Mesothelial cell of epicardium (in vitro differentiated cells): ENCODE results near the gene ENOX2. TPM values are rescaled to one million over a fixed set of nuclear protein-coding genes. Genes with fewer than 3 reads are reported as not detected.

Source experiments
- DNase-seq, 2 experiments: peaks; one replicate each; pipeline ENCODE4 v3.0.0; 2021; ENCODE audit warnings: low spot score in 2 of 2; ENCODE audit not compliant: unreplicated experiment in 2 of 2
- H3K27ac Mint-ChIP-seq: 2 replicates; pipeline ENCODE4 v1.8.0; 2021; ENCODE audit warnings: mixed read lengths
- H3K27me3 Mint-ChIP-seq: 2 replicates; pipeline ENCODE4 v1.8.0; 2021; ENCODE audit warnings: low read depth, mixed read lengths
- H3K36me3 Mint-ChIP-seq: 2 replicates; pipeline ENCODE4 v1.8.0; 2021; ENCODE audit warnings: mixed read lengths
- H3K4me1 Mint-ChIP-seq: 2 replicates; pipeline ENCODE4 v1.8.0; 2021; ENCODE audit warnings: mixed read lengths
- H3K4me3 Mint-ChIP-seq: 2 replicates; pipeline ENCODE4 v1.8.0; 2021; ENCODE audit warnings: mild to moderate bottlenecking, moderate library complexity, mixed read lengths
- H3K9me3 Mint-ChIP-seq: 2 replicates; pipeline ENCODE4 v1.8.0; 2021; ENCODE audit warnings: mixed read lengths
- total RNA-seq: library from RNA; stranded (reverse); gene quantifications from 3 replicates; pipeline ENCODE4 v1.2.1, GENCODE V29; 2021
- TF ChIP-seq, protein P1 (sequence below): fragments of 200-600 bp; sonication (generic); IDR thresholded peaks from one replicate; pipeline ENCODE4 v1.5.0; 2021; ENCODE audit warnings: antibody characterized with exemption; ENCODE audit not compliant: unreplicated experiment

Gene ENOX2
- total RNA-seq, 1 donor from 2014 or later, result 13.0 TPM

DNA sequence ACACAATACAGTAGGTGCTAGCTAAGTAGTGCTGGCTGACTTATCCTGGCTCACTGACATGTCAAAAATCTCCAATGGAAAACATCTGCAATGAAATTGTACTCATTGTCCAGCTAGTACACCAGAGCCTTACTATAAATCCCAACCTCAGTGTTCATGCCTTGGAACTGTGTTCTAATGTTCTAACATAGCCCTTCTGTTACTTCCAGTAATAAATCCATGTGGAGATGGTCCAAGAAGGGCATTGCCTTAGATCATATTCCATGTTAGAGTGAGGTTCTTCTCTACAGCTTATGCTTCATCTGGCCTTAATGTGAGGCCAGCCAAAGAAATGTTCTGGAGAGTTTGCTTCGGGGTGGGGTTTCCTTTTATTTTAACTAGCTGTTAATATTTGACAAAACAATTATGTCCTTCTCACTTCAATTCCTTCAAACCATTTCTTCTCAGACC, 25.1 kb downstream of the ENOX2 start:
- Mint-ChIP-seq H3K36me3 (peaks cover 5% of the 10 kb centered on the region), H3K9me3 (peaks cover 30% of the 10 kb centered on the region), H3K4me3 (no peak overlapping the region), H3K27me3 (no peaks in the 10 kb centered on the region), H3K4me1 (peaks cover 2% of the 10 kb centered on the region), H3K27ac (no peak overlapping the region)
- TF ChIP-seq, protein P1, sequence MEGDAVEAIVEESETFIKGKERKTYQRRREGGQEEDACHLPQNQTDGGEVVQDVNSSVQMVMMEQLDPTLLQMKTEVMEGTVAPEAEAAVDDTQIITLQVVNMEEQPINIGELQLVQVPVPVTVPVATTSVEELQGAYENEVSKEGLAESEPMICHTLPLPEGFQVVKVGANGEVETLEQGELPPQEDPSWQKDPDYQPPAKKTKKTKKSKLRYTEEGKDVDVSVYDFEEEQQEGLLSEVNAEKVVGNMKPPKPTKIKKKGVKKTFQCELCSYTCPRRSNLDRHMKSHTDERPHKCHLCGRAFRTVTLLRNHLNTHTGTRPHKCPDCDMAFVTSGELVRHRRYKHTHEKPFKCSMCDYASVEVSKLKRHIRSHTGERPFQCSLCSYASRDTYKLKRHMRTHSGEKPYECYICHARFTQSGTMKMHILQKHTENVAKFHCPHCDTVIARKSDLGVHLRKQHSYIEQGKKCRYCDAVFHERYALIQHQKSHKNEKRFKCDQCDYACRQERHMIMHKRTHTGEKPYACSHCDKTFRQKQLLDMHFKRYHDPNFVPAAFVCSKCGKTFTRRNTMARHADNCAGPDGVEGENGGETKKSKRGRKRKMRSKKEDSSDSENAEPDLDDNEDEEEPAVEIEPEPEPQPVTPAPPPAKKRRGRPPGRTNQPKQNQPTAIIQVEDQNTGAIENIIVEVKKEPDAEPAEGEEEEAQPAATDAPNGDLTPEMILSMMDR, result no peak
- no peak for DNase-seq

DNA sequence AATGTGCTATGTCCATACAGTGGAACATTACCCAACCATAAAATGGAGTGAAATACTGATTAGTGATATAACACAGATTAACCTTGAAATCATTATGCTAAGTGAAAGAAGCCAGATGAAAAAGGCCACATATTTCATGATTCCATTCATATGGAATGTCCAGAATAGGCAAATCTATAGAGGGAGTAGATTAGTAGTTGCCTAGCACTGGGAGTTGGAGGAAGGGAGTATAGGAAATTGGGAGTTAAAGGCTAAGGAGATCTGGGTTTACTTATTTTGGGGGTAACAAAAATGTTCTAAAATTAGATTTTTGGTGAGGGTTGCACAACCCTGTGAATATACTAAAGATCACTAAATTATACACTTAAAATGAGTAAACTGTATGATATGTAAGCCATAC, 26.8 kb downstream of the ENOX2 start:
- TF ChIP-seq, protein P1, result no peak
- Mint-ChIP-seq H3K4me3 (no peak overlapping the region), H3K27me3 (peaks cover 1% of the 10 kb centered on the region), H3K36me3 (peaks cover 5% of the 10 kb centered on the region), H3K4me1 (peaks cover 2% of the 10 kb centered on the region), H3K9me3 (peaks cover 35% of the 10 kb centered on the region), H3K27ac (no peak overlapping the region)
- DNase-seq, result no peak

DNA sequence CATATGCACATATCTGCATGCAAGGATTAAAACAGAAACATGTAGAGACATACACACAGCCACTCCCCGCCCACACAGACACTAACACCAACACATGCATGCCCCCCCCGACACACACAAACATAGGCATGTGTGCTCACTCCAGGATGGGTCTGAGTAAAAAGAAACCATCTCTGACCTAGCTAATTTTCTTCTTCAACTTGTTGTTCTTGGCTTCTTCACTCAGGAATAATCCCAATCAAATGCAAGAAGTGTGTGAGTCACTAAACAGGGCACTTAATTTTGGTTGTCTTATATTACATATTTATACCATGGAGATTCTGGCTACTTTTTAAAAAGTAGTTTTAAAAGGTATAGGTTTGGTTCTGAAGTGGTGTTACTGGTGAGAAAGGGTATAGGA, 28.3 kb downstream of the ENOX2 start:
- H3K4me1 Mint-ChIP-seq, result peaks cover 2% of the 10 kb centered on the region
- TF ChIP-seq, protein P1, result no peak
- peaks cover 35% of the 10 kb centered on the region for H3K9me3 Mint-ChIP-seq
- peaks cover 5% of the 10 kb centered on the region for H3K36me3 Mint-ChIP-seq
- no peak overlapping the region for H3K27ac Mint-ChIP-seq
- peaks cover 1% of the 10 kb centered on the region for H3K27me3 Mint-ChIP-seq
- no peak for DNase-seq
- no peak overlapping the region for H3K4me3 Mint-ChIP-seq

DNA sequence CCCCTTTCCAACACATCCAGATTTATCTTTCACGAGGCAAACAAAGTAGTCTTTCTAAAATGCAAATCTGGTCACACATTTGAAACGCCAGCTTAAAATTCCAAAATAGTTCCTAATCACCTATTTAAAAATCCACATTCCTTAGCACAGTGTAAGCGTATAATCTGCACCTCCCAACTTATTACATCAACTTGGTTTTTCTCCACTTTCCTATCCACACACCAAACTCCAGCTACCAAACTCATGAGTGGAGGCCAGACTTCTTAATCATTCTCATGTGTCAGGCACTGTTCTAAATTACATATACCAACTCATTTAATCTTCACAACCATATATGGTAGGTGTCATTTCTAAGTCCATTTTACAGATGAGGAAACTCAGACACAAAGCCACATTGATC, 33.8 kb downstream of the ENOX2 start:
- H3K4me3 Mint-ChIP-seq, result no peak overlapping the region
- H3K9me3 Mint-ChIP-seq, result peaks cover 14% of the 10 kb centered on the region
- TF ChIP-seq, protein P1, result no peak
- peaks cover 1% of the 10 kb centered on the region for H3K27me3 Mint-ChIP-seq
- no peak overlapping the region for H3K27ac Mint-ChIP-seq
- no peaks in the 10 kb centered on the region for H3K4me1 Mint-ChIP-seq
- DNase-seq, result no peak
- H3K36me3 Mint-ChIP-seq, result no peaks in the 10 kb centered on the region

DNA sequence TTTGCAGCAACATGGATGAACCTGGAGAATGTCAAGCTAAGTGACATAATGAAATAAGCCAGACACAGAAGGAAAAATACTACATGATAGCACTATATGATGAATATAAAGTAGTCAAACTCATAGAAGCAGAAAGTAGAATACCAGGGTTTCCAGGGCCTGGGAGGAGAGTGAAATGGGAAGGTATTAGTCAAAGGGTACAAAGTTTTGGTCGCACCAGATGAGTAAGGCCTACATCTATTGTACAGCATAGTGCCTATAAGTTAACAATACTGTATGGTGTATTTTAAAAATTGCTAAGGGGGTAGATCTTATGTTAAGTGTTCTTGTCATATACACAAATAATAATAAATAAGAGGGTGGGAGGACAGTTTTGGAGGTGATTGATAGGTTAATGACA, 41.5 kb downstream of the ENOX2 start:
- H3K27me3 Mint-ChIP-seq, result no peaks in the 10 kb centered on the region
- H3K4me3 Mint-ChIP-seq, result no peak overlapping the region
- no peak overlapping the region for H3K27ac Mint-ChIP-seq
- H3K36me3 Mint-ChIP-seq, result no peaks in the 10 kb centered on the region
- no peak for DNase-seq
- TF ChIP-seq, protein P1, result no peak
- no peaks in the 10 kb centered on the region for H3K9me3 Mint-ChIP-seq
- H3K4me1 Mint-ChIP-seq, result no peaks in the 10 kb centered on the region

DNA sequence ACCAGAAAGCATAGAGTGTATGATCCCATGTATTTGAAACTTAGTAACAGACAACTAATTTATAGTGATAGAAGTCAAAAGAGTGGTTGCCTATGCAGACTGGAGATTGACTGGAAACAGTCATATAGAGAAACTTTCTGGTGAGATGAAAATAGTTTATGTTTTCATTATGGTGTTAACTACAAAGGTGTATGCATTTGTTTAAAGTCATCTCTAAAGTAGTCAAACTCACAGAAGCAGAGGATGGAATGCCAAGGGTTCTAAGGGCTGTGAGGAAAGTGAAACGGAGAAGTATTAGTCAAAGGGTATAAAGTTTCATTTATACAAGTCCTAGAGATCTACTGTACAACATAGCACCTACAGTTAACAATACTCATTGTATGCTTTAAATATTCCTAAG, 45.8 kb downstream of the ENOX2 start:
- Mint-ChIP-seq H3K36me3 (peaks cover 3% of the 10 kb centered on the region), H3K27ac (no peak overlapping the region), H3K27me3 (no peaks in the 10 kb centered on the region), H3K4me1 (no peaks in the 10 kb centered on the region), H3K4me3 (no peak overlapping the region), H3K9me3 (peaks cover 24% of the 10 kb centered on the region)
- no peak for DNase-seq
- TF ChIP-seq, protein P1, result no peak
